Head of caudate nucleus (tissue), 42 donors: ENCODE measurements around the gene IGF2R.
"Not testable (repeated sequence)": the region's sequence is repeated elsewhere in the genome, so short reads cannot be mapped to it uniquely, and the experiment has no call there.

Source experiments
- DNase-seq, 42 donors: peaks; one replicate each; pipeline versions ENCODE4 v3.0.0 to v3.0.0-alpha.2; 2020 to 2021; ENCODE audit warnings: mixed read lengths in 7 of 42
- intact Hi-C: fragments of 100-400 bp; cut with DNase I; formaldehyde crosslinking; loops from one replicate; pipeline ENCODE4 v1.15.0; 2022

Gene IGF2R

DNA sequence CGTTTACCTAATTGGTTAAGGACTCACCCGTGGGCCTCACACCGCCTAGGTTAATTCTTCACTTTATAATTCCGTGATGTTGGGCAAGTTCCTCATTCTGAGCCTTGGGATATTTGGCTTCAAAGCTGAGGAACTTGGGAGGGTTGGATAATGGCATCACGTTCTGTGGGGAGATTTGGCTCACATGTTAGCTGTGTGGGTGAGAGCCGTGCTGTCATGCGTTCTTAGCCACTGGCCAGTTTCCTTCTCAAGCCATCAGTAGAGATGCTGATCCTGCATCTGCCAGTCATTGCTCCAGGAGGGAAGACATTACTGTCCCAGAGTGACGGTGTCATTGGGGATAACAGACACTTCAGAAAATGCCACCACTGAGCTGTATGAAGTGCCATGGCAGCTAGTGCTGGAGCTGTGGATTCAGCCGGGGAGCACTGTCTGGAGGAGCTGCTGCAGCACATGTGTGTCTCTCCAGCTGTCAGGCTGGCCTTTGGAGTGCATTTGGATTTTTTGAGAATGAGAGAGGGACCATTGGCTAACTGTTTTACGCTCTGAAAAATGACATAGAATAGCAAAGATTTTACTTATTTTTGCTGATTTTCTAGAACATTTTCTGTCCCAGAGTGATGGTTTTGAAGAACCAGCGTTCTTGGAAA lies 16.5 kb downstream of the IGF2R start:
- no peak for DNase-seq
- intact Hi-C loops = no loop called here

DNA sequence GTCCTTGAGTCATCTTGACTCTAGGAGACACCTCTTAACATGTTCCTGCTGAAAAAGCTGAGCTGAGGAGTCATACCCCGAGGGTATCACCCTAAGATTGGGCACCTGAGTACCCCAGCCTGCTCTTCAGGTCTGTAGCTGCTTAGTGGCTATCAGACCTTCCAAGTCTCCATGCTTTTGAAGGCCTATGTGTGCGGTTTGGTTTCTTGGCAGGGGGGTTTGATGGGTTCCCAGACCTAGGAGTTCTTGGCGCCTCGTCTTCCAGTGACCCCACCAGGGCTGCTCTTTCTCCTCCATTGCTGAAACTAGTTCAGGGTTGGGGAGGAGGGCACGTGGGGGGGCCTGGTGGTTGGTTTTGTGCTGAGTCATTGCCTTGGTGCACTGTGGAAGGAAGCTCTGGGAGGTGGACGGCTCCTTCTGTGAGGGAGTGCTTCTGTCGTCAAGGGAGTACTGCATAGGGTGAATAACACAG lies 20.1 kb downstream of the IGF2R start:
- no peak for DNase-seq
- intact Hi-C loops = no loop called here

DNA sequence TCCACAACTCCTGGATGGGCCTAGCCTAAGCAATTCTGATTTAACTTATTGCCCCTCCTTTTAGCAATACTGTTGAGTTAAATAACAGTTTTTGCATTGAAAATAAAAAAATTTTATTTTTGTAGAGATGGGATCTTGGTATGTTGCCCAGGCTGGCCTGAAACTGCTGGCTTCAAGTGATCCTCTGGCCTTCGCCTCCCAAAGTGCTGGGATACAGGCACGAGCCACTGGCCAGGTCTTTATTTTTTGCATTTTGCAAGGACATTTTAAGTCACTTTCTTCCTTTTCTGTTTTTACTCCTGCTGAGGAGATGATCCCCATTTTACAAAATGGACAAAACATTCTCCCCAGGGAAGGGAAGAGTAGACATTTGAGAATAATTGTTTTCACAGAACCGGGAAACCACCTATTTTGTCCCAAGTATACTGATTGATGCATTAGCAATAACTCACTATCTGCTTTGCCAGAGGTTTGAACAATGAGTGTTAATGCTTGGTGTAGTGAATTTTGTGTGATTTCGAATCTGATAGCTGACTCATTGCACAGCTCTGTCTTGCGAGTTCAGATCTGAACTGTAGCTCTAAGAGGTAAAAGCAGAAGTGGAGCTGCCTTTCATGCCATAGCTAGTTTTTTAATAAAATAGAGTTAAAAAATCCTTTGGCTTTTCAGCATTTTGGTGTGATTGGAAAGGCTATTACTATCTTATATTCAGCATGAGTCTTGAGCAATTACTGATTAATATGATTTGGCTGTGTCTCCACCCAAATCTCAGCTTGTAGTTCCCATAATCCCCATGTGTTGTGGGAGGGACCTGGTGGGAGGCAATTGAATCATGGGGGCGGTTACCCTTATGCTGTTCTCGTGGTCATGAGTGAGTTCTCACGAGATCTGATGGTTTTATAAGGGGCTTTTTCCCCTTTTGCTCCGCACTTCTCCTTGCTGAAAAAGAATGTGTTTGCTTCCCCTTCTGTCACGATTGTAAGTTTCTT lies 20.9 kb downstream of the IGF2R start:
- intact Hi-C loops = no loop called here
- DNase-seq = no peak

DNA sequence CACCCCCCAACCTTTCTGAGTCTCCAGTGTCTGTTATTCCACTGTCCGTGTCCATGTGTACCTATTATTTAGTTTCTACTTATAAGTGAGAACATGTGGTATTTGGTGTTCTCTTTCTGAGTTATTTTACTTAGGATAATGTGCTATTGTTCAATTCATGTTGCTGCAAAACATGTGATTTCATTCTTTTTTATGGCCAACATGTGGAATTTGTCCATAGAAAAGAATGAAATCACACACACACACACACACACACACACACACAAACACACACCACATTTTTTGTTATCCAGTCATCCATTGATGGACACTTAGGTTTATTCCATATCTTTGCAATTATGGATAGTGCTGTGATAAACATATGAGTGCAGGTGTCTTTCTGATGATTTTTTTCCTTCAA lies 23.5 kb downstream of the IGF2R start:
- no peak for DNase-seq
- intact Hi-C loops = no loop called here

DNA sequence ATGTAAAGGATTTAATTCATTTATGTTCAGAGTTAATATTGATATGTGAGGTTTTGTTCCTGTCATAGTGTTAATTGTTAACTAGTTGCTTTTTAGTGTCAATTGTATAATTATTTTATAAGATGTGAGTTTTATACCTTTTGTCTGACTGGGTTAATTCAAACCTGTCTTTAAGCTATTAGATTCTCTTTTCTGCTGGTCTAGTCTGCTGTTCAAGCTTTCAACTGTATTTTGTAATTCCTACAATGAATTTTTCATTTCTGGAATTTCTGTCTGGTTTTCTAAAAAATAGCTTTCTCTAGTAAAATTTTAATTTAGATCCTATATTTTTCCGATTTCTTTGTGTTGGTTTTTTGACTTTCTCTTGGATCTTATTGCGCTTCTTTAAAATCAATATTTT lies 26.5 kb downstream of the IGF2R start:
- no peak for DNase-seq
- intact Hi-C loops = no loop called here

- intact Hi-C loops = no loop called here
- no peak for DNase-seq
Measured at GRCh38 chr6:159996087-159996622, 27.3 kb downstream of the IGF2R start.

- no peak for DNase-seq
- intact Hi-C loops = no loop called here
Measured at GRCh38 chr6:159996626-159997497, 28.0 kb downstream of the IGF2R start.

DNA sequence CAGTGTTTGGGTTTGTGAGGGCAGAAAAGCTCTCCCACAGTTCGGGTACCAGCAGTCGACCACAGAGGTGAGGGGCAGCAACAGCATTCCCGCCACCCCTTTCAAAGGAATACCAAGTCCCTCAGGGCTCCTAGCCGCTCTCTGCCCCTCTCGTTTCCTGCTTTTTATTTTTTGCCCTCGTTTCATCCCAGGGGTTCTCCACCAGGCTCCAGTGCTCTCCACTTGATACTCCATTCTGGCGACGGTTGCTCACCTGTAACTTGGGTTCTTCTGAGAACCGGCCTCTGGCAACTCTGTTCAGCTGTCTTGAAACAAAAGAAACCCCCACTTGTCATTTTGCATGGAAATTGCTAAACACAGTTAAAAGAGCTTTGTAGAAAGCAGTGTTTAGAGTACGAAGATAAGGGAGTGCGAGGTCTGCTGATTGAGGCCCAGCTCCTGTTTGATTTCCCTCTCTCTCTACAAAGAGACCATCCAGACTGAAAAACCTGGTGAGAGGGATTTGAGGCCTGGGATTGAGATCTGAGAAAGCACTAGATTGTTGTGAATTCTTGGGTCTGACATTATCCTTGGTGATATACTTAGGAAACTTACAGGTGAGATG lies 28.7 kb downstream of the IGF2R start:
- intact Hi-C loops = no loop called here
- no peak for DNase-seq

DNA sequence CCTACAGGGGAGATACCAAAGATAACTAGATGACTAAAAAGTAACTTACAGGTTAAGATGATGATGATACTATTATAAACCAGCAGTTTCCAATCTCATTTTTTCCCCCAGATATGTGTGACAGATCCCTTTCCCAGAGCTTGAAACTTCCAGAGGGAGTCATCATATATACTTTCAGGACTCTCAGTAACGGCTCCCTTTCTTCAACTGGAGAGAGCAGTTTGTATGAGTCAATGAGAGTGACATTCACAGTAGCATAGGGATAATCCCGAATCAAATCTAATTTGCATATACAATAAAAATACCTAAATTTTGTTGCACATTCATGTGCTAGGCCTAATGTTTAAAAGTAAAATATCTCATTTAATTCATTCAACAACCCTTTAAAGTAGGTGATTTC lies 29.7 kb downstream of the IGF2R start:
- intact Hi-C loops = no loop called here
- DNase-seq = no peak

- intact Hi-C loops = no loop called here
- no peak for DNase-seq
Measured at GRCh38 chr6:159999240-159999671, 30.4 kb downstream of the IGF2R start.

DNA sequence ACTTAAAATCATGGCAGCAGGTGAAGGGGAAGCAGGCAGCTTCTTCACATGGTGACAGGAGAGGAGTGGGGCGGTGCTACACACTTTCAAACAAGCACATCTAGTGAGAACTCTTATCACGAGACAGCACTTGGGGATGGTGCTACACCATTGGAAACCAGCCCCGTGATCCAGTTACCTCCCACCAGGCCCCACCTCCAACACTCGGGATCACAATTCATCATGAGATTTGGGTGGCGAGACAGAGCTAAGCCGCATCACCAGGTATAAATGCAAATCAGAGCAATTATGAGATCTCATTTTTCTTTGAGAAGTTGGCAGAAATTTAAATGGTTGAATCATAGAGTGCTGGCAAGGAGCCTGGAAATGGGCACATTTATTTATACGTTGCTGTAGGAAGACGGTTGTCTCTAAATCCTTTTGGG lies 31.4 kb downstream of the IGF2R start:
- intact Hi-C loops = no loop called here
- peak in 40 of 42 donors; percentile 37 to 85 (median 63) for DNase-seq

DNA sequence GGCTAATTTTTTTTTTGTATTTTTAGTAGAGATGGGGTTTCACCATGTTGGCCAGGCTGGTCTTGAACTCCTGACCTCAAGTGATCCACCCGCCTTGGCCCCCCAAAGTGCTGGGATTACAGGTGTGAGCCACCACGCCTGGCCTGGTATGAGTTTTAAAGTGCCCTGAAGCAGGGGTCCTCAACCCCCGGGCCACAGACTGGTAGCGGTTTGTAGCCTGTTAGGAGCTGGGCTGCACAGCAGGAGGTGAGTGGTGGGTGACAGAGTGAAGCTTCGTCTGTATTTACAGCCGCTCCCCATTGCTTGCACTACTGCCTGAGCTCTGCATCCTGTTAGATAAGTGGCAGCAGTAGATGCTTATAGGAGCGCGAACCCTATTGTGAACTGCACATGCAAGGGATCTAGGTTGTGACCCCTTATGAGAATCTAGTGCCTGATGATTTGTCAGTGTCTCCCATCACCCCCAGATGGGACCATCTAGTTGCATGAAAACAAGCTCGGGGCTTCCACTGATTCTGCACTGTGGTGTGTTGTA lies 32.1 kb downstream of the IGF2R start:
- intact Hi-C loops, DNase-seq: not testable (repeated sequence)

GRCh38 chr6:160002882-160003281 lies 34.0 kb downstream of the IGF2R start:
- intact Hi-C loops = no loop called here
- no peak for DNase-seq

DNA sequence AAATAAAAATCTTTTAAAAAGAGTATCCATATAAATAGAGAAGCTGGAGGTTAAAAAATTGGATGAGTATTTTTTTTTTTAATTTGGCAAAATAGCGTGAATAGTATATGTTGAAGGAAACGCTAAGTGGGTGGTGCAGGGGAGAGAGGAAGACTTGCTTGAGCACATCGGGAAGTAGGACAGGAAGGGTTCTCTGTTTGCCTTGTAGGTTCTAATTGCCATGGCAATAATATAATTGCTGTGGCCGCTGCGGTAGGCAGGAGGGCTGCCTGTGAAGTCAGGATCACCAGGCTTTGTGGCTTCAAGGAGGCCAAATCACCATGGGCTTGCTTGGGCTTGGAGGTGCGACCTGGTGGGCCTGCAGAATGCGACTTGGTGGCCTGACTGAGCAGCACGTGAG lies 35.1 kb downstream of the IGF2R start:
- intact Hi-C loops = no loop called here

DNA sequence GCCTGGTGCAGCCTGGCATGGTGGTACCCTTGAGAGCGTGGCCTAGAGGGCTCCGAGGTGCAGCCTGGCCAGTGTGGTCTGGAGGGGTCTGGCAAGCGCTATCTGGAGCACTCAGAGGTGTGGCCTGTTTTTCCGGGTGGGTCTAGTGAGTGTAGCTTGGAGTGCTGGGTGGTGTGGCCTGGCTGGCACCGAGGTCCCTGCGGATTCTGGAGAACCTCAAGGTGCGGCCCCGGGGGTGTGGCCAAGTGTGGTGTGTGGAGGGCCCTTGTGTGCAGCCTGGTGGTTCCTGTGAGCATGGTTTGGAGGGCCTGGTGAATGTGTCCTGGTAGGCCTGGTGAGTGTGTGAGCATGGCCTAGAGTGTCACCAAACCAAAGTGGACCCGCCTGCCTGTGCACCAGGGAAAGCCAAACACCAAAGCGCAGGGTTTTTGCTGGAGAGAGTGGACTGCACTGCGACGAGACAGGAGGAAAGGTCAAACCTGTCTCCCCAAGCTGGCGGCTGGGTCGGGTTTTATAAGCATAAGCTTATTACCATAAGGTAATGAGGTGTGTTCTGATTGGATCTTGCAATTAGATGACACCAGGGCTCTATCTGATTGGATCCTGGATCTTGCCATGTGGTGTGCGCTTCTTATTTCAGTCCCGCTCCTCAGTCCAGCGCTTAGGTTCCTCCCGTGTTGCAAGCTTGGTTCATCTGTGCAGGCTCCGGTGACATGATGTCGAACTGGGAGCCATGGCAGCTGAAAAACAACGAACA lies 35.7 kb downstream of the IGF2R start:
- intact Hi-C loops = no loop called here

More for the DNA sequence above, 35.1 kb downstream of the IGF2R start:
- DNase-seq = no peak

DNA sequence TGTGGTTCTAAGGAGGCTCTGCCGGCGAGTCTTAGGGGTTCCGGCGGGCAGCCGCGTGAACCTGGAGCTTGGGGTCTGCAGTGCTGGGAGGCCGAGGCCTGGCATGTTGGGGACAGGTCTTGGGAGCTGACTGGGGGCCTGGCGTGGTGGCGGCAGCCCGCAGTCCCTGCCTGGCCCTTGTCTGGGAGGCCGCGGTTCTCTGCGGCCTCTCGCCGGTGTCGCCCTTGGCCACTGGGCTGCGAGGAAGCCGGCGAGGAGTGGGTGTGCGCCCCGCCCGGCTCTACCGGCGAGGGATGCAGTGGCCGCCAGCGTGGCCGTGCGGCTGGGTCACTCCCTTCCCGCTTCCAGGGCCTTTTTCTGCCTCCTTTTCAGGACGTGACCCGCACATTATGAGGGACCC lies 36.3 kb downstream of the IGF2R start:
- DNase-seq = no peak
- intact Hi-C loops = no loop called here

More for the DNA sequence above, 35.7 kb downstream of the IGF2R start:
- DNase-seq = no peak

- DNase-seq = peak in 16 of 42 donors; percentile 23 to 63 (median 42)
- intact Hi-C loops = no loop called here
Measured at GRCh38 chr6:160005861-160006540, 37.1 kb downstream of the IGF2R start.
